Ascending aorta (tissue), 2 donors: Measurements from ENCODE around the gene FARSA. TPM values are rescaled to one million over a fixed set of nuclear protein-coding genes. Genes with fewer than 3 reads are reported as not detected.

Source experiments
- DNase-seq, 2 donors: peaks; one replicate each; pipeline ENCODE4 v3.0.0-alpha.2; 2019; ENCODE audit warnings: low spot score in 2 of 2
- H3K27ac ChIP-seq, 2 donors: fragments of 200-600 bp; sonication (generic); one replicate each; pipeline ENCODE4 v1.5.1; 2016 to 2017; ENCODE audit warnings: mild to moderate bottlenecking in 1 of 2
- H3K27me3 ChIP-seq: fragments of 200-600 bp; sonication (generic); one replicate; pipeline ENCODE4 v1.5.1; 2017
- H3K36me3 ChIP-seq, 2 donors: fragments of 200-600 bp; sonication (generic); one replicate each; pipeline ENCODE4 v1.5.1; 2016
- H3K4me1 ChIP-seq, 2 donors: fragments of 200-600 bp; sonication (generic); one replicate each; pipeline ENCODE4 v1.5.1; 2016 to 2017; ENCODE audit warnings: mild to moderate bottlenecking in 1 of 2
- H3K4me3 ChIP-seq, 2 donors: fragments of 200-600 bp; sonication (generic); one replicate each; pipeline ENCODE4 v1.5.1; 2016 to 2017; ENCODE audit warnings: mild to moderate bottlenecking in 1 of 2
- H3K9me3 ChIP-seq, 2 donors: fragments of 200-600 bp; sonication (generic); one replicate each; pipeline ENCODE4 v1.5.1; 2016
- intact Hi-C: fragments of 100-400 bp; cut with DNase I; formaldehyde crosslinking; loops from one replicate; pipeline ENCODE4 v1.15.1; 2023
- total RNA-seq: library from RNA; depleted of rRNA; stranded (reverse); fragments of >200 nt; gene quantifications from one replicate; pipeline ENCODE4 v1.1.0, GENCODE V29; 2016
- TF ChIP-seq, protein P1 (sequence below), 3 experiments: fragments of 200-600 bp in 2 of 3; fragments of 450-650 bp in 1 of 3; sonication (generic) in 2 of 3; IDR thresholded peaks; one replicate each; pipeline ENCODE4 v1.5.1; 2016 to 2019; ENCODE audit warnings: antibody characterized with exemption in 3 of 3, mild to moderate bottlenecking in 1 of 3, moderate library complexity in 1 of 3

Gene FARSA
- total RNA-seq, 1 donor from 2014 or later = 21.3 TPM

DNA sequence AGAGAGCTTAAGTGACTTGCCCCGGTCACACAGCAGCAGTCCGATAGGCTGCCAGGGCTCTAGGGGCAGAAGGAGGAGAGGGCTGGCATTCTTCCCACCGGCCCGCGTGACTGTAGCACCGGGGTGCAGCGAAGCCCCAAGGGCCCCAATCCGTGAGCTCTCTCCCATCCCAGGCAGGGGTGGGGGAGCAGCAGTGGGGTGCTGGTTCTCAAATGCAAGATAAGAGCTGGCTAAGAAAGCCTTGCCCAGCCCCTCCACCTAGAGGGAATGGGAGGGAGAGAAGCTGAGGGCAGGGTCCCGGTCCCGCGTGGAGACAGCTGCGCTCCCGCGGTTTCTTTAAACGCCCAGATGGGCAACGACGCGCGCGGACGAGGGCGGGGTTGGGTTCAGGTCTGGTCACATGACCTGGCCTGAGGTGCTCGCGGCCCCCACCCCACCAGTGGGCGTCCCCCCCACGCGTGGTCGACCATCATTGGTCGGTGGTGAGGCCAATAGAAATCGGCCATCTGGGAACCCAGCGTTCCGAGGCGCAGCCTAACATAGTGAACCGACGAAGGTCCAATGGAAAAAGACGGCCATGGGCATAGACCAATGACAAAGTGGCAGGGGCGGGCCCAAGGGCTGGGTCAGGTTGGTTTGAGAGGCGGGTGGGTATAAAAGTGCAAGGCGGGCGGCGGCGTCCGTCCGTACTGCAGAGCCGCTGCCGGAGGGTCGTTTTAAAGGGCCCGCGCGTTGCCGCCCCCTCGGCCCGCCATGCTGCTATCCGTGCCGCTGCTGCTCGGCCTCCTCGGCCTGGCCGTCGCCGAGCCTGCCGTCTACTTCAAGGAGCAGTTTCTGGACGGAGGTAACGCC is 4.6 kb upstream of the FARSA start, which contains the start of gene CALR:
Gene CALR, plus strand, starts transcription at position 683 of the 852 bp plus-strand sequence. Its CDS starts 71 bp downstream, at position 754.
- TF ChIP-seq, protein P1, sequence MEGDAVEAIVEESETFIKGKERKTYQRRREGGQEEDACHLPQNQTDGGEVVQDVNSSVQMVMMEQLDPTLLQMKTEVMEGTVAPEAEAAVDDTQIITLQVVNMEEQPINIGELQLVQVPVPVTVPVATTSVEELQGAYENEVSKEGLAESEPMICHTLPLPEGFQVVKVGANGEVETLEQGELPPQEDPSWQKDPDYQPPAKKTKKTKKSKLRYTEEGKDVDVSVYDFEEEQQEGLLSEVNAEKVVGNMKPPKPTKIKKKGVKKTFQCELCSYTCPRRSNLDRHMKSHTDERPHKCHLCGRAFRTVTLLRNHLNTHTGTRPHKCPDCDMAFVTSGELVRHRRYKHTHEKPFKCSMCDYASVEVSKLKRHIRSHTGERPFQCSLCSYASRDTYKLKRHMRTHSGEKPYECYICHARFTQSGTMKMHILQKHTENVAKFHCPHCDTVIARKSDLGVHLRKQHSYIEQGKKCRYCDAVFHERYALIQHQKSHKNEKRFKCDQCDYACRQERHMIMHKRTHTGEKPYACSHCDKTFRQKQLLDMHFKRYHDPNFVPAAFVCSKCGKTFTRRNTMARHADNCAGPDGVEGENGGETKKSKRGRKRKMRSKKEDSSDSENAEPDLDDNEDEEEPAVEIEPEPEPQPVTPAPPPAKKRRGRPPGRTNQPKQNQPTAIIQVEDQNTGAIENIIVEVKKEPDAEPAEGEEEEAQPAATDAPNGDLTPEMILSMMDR (IDR thresholded peaks at IDR 0.05) = no peak
- Histone ChIP-seq H3K36me3 (peaks cover 28 to 35% of the 10 kb centered on the region in 2 donors), H3K27me3 (no peaks in the 10 kb centered on the region), H3K4me1 (peaks cover 15 to 38% of the 10 kb centered on the region in 2 donors), H3K27ac (peak within 1 kb of the TSS; percentile 89 to 95), H3K9me3 (no peaks in the 10 kb centered on the region), H3K4me3 (peak within 1 kb of the TSS; percentile 92 to 98)
- peak; percentile 100 for DNase-seq
- intact Hi-C loops = loop anchor here (5.0 to 10.0 kb wide), 2 partner anchors 46 to 1067 kb away; partner anchors contain the start of genes GCDH and RFX1

DNA sequence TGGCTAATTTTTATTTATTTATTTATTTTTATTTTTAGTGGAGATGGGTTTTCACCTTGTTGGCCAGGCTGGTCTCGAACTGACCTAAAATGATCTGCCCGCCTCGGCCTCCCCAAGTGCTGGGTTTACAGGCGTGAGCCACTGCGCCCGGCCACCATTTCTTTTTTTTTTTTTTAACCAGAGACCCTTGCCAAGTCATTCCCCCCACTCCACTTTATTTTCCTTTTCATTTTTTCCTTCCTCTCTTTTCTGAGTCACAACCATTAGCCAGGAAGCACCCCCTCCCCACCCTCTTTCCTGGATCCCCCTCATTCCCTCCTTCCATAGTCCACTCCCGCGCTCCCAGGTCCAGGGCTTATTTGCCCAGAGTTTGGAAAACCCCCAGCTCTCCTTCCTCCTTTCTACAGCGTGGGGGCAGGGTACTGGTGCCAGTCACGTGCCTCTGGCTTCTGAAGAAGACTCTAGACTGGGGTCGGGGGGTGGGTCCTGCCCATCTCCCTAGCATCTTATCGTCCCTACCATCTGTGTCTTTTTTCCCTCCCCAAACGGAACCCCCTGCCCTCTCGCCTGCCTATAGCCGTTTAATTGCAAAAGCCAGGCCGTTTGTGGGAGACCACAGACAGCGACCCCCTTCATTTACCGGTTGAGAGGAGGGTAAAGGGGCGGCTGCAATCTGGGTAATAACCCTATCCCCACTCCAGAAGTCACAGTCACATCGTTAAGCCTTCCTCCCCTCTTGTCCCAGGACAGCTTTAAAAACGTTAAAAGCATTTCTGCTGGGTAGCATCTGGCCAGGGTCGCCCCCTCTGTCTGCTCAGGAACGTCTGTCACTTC is 3.8 kb upstream of the FARSA start:
- peak overlapping the region; percentile 15 to 28 for H3K27ac ChIP-seq
- H3K4me1 ChIP-seq = peaks cover 15 to 39% of the 10 kb centered on the region in 2 donors
- H3K9me3 ChIP-seq = no peaks in the 10 kb centered on the region
- intact Hi-C loops = loop anchor here (5.0 to 10.0 kb wide), 2 partner anchors 45 to 1067 kb away; partner anchors contain the start of genes GCDH and RFX1
- no peaks in the 10 kb centered on the region for H3K27me3 ChIP-seq
- H3K36me3 ChIP-seq = peaks cover 24 to 28% of the 10 kb centered on the region in 2 donors
- peak overlapping the region; percentile 92 to 98 for H3K4me3 ChIP-seq
- TF ChIP-seq, protein P1 (IDR thresholded peaks at IDR 0.05) = no peak
- no peak for DNase-seq

DNA sequence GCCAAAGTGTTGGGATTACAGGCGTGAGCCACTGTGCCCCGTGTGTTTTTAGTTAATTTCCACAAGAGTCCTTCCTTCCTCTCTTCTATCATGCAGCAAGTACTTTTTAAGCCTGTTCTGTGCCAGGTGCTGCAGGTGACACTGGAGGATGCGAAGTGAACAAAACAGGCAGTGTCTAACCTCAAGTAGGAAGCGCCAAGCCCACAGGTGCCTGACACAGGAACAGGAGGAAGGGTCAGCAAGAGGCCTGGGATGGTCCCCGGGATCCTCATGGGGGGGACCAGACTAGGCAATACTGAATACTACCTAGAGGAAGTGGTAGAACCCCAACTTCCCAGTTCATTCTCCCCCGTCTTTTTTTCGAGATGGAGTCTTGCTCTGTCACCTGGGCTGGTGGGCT is 3.1 kb upstream of the FARSA start:
- peaks cover 20 to 22% of the 10 kb centered on the region in 2 donors for H3K36me3 ChIP-seq
- H3K27me3 ChIP-seq = no peaks in the 10 kb centered on the region
- H3K4me3 ChIP-seq = no peak overlapping the region
- TF ChIP-seq, protein P1 (IDR thresholded peaks at IDR 0.05) = no peak
- intact Hi-C loops = loop anchor here (5.0 to 10.0 kb wide), 2 partner anchors 44 to 1068 kb away; partner anchors contain the start of genes GCDH and RFX1
- H3K27ac ChIP-seq = no peak overlapping the region
- H3K9me3 ChIP-seq = no peaks in the 10 kb centered on the region
- no peak for DNase-seq
- H3K4me1 ChIP-seq = peaks cover 15 to 39% of the 10 kb centered on the region in 2 donors

DNA sequence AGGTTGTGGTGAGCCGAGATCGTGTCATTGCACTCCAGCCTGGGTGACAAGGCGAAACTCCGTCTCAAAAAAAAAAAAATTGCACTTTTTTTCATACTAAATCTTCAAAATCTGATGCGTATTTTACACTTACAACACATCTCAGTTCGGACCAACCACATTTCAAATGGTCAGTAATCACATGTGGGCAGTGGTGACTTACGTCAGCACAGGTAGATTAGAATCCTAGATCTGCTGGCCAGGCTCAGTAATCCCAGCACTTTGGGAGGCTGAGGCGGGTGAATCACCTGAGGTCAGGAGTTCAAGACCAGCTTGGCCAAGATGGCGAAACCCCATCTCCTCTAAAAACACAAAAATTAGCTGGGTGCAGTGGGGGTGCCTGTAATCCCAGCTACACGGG is 1.6 kb upstream of the FARSA start:
- H3K27me3 ChIP-seq = no peaks in the 10 kb centered on the region
- TF ChIP-seq, protein P1 (IDR thresholded peaks at IDR 0.05) = no peak

More for the DNA sequence above, 1.6 kb upstream of the FARSA start:
- no peak overlapping the region for H3K4me3 ChIP-seq
- H3K9me3 ChIP-seq = no peaks in the 10 kb centered on the region
- H3K27ac ChIP-seq = no peak overlapping the region
- H3K36me3 ChIP-seq = peaks cover 10 to 15% of the 10 kb centered on the region in 2 donors
- H3K4me1 ChIP-seq = peaks cover 4 to 26% of the 10 kb centered on the region in 2 donors
- intact Hi-C loops = loop anchor here (5.0 to 10.0 kb wide), 2 partner anchors 43 to 1070 kb away; partner anchors contain the start of genes GCDH and RFX1
- no peak for DNase-seq
